RWPE2 (cell line): ENCODE measurements around the gene NR4A3.

Experiments used
- ATAC-seq: fragments of 200-7000 bp; cut with Tn5 transposase; 3 replicates; pipeline ENCODE4 v1.9.1; 2021; ENCODE audit warnings: low read depth
- DNase-seq: peaks from one replicate; pipeline ENCODE4 v3.0.0-alpha.2; 2020; ENCODE audit warnings: low spot score
- H3K27ac ChIP-seq: fragments of 450-650 bp; 2 replicates; pipeline ENCODE4 v1.5.1; 2017; ENCODE audit warnings: mild to moderate bottlenecking; ENCODE audit not compliant: poor library complexity, severe bottlenecking
- H3K27me3 ChIP-seq: fragments of 250-450 bp; sonication (Bioruptor Pico); 2 replicates; pipeline ENCODE4 v1.5.1; 2021; ENCODE audit warnings: mild to moderate bottlenecking, moderate library complexity; ENCODE audit not compliant: insufficient read depth, poor library complexity, severe bottlenecking
- H3K36me3 ChIP-seq: fragments of 250-450 bp; sonication (Bioruptor Pico); 2 replicates; pipeline ENCODE4 v1.5.1; 2020; ENCODE audit warnings: low read depth, mild to moderate bottlenecking, moderate library complexity
- H3K4me1 ChIP-seq: fragments of 250-450 bp; sonication (Bioruptor Pico); 2 replicates; pipeline ENCODE4 v1.5.1; 2021; ENCODE audit warnings: mild to moderate bottlenecking, moderate library complexity; ENCODE audit not compliant: insufficient read depth, poor library complexity, severe bottlenecking
- H3K4me3 ChIP-seq: fragments of 250-450 bp; sonication (Bioruptor Pico); 2 replicates; pipeline ENCODE4 v1.5.1; 2021; ENCODE audit warnings: mild to moderate bottlenecking, moderate library complexity; ENCODE audit not compliant: severe bottlenecking
- H3K9me3 ChIP-seq: fragments of 250-450 bp; sonication (Bioruptor Pico); 2 replicates; pipeline ENCODE4 v1.5.1; 2021; ENCODE audit warnings: mild to moderate bottlenecking, moderate library complexity; ENCODE audit not compliant: severe bottlenecking
- TF ChIP-seq, protein P1 (sequence below): fragments of 450-650 bp; IDR thresholded peaks from one replicate; pipeline ENCODE4 v1.5.1; 2017; ENCODE audit warnings: mild to moderate bottlenecking, moderate library complexity; ENCODE audit not compliant: poor library complexity, severe bottlenecking

NR4A3 gene

GRCh38 chr9:99896119-99896518 is 74.4 kb downstream of the NR4A3 start:
- H3K4me3 ChIP-seq, result no peak overlapping the region
- TF ChIP-seq, protein P1, sequence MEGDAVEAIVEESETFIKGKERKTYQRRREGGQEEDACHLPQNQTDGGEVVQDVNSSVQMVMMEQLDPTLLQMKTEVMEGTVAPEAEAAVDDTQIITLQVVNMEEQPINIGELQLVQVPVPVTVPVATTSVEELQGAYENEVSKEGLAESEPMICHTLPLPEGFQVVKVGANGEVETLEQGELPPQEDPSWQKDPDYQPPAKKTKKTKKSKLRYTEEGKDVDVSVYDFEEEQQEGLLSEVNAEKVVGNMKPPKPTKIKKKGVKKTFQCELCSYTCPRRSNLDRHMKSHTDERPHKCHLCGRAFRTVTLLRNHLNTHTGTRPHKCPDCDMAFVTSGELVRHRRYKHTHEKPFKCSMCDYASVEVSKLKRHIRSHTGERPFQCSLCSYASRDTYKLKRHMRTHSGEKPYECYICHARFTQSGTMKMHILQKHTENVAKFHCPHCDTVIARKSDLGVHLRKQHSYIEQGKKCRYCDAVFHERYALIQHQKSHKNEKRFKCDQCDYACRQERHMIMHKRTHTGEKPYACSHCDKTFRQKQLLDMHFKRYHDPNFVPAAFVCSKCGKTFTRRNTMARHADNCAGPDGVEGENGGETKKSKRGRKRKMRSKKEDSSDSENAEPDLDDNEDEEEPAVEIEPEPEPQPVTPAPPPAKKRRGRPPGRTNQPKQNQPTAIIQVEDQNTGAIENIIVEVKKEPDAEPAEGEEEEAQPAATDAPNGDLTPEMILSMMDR, result no peak
- H3K27ac ChIP-seq, result no peak overlapping the region
- H3K9me3 ChIP-seq, result no peaks in the 10 kb centered on the region
- H3K36me3 ChIP-seq, result no peaks in the 10 kb centered on the region
- ATAC-seq, result no peak
- DNase-seq, result no peak
- no peaks in the 10 kb centered on the region for H3K4me1 ChIP-seq
- H3K27me3 ChIP-seq, result peaks cover 6% of the 10 kb centered on the region

GRCh38 chr9:99903393-99903792 is 81.7 kb downstream of the NR4A3 start:
- no peak for DNase-seq
- H3K4me1 ChIP-seq, result peaks cover 11% of the 10 kb centered on the region
- H3K9me3 ChIP-seq, result no peaks in the 10 kb centered on the region
- H3K36me3 ChIP-seq, result no peaks in the 10 kb centered on the region
- ATAC-seq, result no peak
- H3K27me3 ChIP-seq, result no peaks in the 10 kb centered on the region
- no peak overlapping the region for H3K27ac ChIP-seq
- H3K4me3 ChIP-seq, result no peak overlapping the region
- TF ChIP-seq, protein P1, result no peak

GRCh38 chr9:99905833-99906402 is 84.2 kb downstream of the NR4A3 start:
- TF ChIP-seq, protein P1, result no peak
- peak overlapping the region; percentile 51 for H3K27ac ChIP-seq
- peaks cover 12% of the 10 kb centered on the region for H3K4me1 ChIP-seq
- no peaks in the 10 kb centered on the region for H3K9me3 ChIP-seq
- peak overlapping the region; percentile 99 for H3K4me3 ChIP-seq
- no peaks in the 10 kb centered on the region for H3K27me3 ChIP-seq
- DNase-seq (no peak), ATAC-seq (no peak)
- no peaks in the 10 kb centered on the region; the same call in 1 of the 2 replicates for H3K36me3 ChIP-seq

GRCh38 chr9:99906403-99907207 is 84.9 kb downstream of the NR4A3 start, which contains the start of gene STX17:
Gene STX17 (plus strand): TSS chr9:99906654. CDS start chr9:99915240, 8,586 bp downstream.
- H3K27ac ChIP-seq, result peak within 1 kb of the TSS; percentile 51

More at GRCh38 chr9:99906403-99907207, 84.9 kb downstream of the NR4A3 start, which contains the start of gene STX17:
- peak within 1 kb of the TSS; percentile 99 for H3K4me3 ChIP-seq
- peak; percentile 67 for DNase-seq
- H3K27me3 ChIP-seq, result no peaks in the 10 kb centered on the region
- peak; percentile 89 for ATAC-seq
- H3K4me1 ChIP-seq, result peaks cover 12% of the 10 kb centered on the region
- TF ChIP-seq, protein P1, result no peak
- H3K36me3 ChIP-seq, result peaks cover 5% of the 10 kb centered on the region; the same call in 1 of the 2 replicates
- no peaks in the 10 kb centered on the region for H3K9me3 ChIP-seq
